IMR-90 (cell line): ENCODE results near the gene COL17A1. TPM values are rescaled to one million over a fixed set of nuclear protein-coding genes. Genes with fewer than 3 reads are reported as not detected.

Experiments
- ATAC-seq: fragments of 200-7000 bp; cut with Tn5 transposase; 2 replicates; pipeline ENCODE4 v1.9.1; 2020; ENCODE audit warnings: low read depth, mild to moderate bottlenecking, moderate library complexity
- BruUV-seq: library from RNA; stranded (reverse); fragments of 400-500 nt; replicated peaks from 2 replicates; lab custom pipeline; 2021; lab: Mats Ljungman, UMichigan
- CTCF ChIA-PET: fragments of 300-600 bp; formaldehyde crosslinking; extraction: SDS; loops from one replicate; lab custom pipeline; 2021; ENCODE audit warnings: antibody characterized with exemption; lab: Yijun Ruan, JAX
- POLR2A ChIA-PET: fragments of 300-600 bp; sonication (Branson Sonifier 250); formaldehyde crosslinking; loops from one replicate; lab custom pipeline; 2022; ENCODE audit warnings: antibody characterized with exemption; ENCODE audit not compliant: unreplicated experiment; lab: Charles Lee
- DNase-seq: peaks from one replicate; pipeline ENCODE4 v3.0.0; 2013
- H2AFZ ChIP-seq: replicated peaks from 2 replicates; pipeline ENCODE3; 2013; ENCODE audit warnings: low read length, mild to moderate bottlenecking; ENCODE audit not compliant: poor library complexity
- H2AK5ac ChIP-seq: 2 replicates; pipeline ENCODE4 v1.6.1; 2013; ENCODE audit warnings: low read depth, low read length, inconsistent platforms
- H2AK9ac ChIP-seq: replicated peaks from 2 replicates; pipeline ENCODE3; 2013; ENCODE audit warnings: mild to moderate bottlenecking, low read depth, low read length, moderate library complexity; ENCODE audit not compliant: poor library complexity
- H2BK120ac ChIP-seq: 2 replicates; pipeline ENCODE4 v1.6.1; 2013; ENCODE audit warnings: low read depth, low read length, inconsistent platforms
- H2BK15ac ChIP-seq: 3 replicates; pipeline ENCODE4 v1.6.1; 2013; ENCODE audit warnings: low read depth, low read length, inconsistent platforms
- H2BK20ac ChIP-seq: 2 replicates; pipeline ENCODE4 v1.6.1; 2013; ENCODE audit warnings: low read depth, mild to moderate bottlenecking, inconsistent platforms, low read length, moderate library complexity
- H2BK5ac ChIP-seq: 2 replicates; pipeline ENCODE4 v1.6.1; 2013; ENCODE audit warnings: mild to moderate bottlenecking, low read depth, low read length, inconsistent platforms; ENCODE audit not compliant: poor library complexity, severe bottlenecking
- H3K14ac ChIP-seq: replicated peaks from 2 replicates; pipeline ENCODE4 v1.6.1; 2013; ENCODE audit warnings: low read depth, low read length, inconsistent platforms
- H3K18ac ChIP-seq: 2 replicates; pipeline ENCODE4 v1.6.1; 2013; ENCODE audit warnings: low read depth, low read length, control low read depth
- H3K23ac ChIP-seq: 2 replicates; pipeline ENCODE4 v1.6.1; 2013; ENCODE audit warnings: low read depth, low read length, inconsistent platforms
- H3K27ac ChIP-seq: 2 replicates; pipeline ENCODE4 v1.5.1; 2013; ENCODE audit warnings: mild to moderate bottlenecking, control low read depth, low read length; ENCODE audit not compliant: insufficient read depth
- H3K27me3 ChIP-seq: 2 replicates; pipeline ENCODE4 v1.6.1; 2013; ENCODE audit warnings: low read length; ENCODE audit not compliant: control insufficient read depth, insufficient read depth
- H3K36me3 ChIP-seq: 2 replicates; pipeline ENCODE4 v1.6.1; 2013; ENCODE audit warnings: low read length, mixed read lengths; ENCODE audit not compliant: control insufficient read depth, insufficient read depth
- H3K4ac ChIP-seq: 2 replicates; pipeline ENCODE4 v1.6.1; 2013; ENCODE audit warnings: low read depth, low read length, inconsistent platforms
- H3K4me1 ChIP-seq: 2 replicates; pipeline ENCODE4 v1.6.1; 2013; ENCODE audit warnings: low read length, mixed read lengths; ENCODE audit not compliant: control insufficient read depth, insufficient read depth
- H3K4me2 ChIP-seq: 2 replicates; pipeline ENCODE4 v1.6.1; 2013; ENCODE audit warnings: low read depth, mild to moderate bottlenecking, control low read depth, low read length, moderate library complexity
- H3K4me3 ChIP-seq: 2 replicates; pipeline ENCODE4 v1.5.1; 2013; ENCODE audit warnings: low read depth, mild to moderate bottlenecking, control low read depth, low read length, moderate library complexity; ENCODE audit not compliant: insufficient read depth
- H3K56ac ChIP-seq: 2 replicates; pipeline ENCODE4 v1.6.1; 2013; ENCODE audit warnings: low read length, inconsistent platforms; ENCODE audit not compliant: insufficient read depth; ENCODE audit errors: extremely low read depth
- H3K79me1 ChIP-seq, 2 experiments: 2 replicates each; pipeline ENCODE4 v1.6.1; 2013; ENCODE audit warnings: low read length in 2 of 2, inconsistent platforms in 1 of 2, low read depth in 1 of 2
- H3K9ac ChIP-seq: 2 replicates; pipeline ENCODE4 v1.6.1; 2013; ENCODE audit warnings: low read depth, low read length, control low read depth
- H3K9me1 ChIP-seq: 2 replicates; pipeline ENCODE4 v1.6.1; 2013; ENCODE audit warnings: low read length, inconsistent platforms; ENCODE audit not compliant: insufficient read depth
- H3K9me3 ChIP-seq: 2 replicates; pipeline ENCODE4 v1.6.1; 2013; ENCODE audit warnings: low read length; ENCODE audit not compliant: control insufficient read depth, insufficient read depth
- H4K20me1 ChIP-seq: 2 replicates; pipeline ENCODE4 v1.6.1; 2013; ENCODE audit warnings: low read length, inconsistent platforms; ENCODE audit not compliant: insufficient read depth
- H4K5ac ChIP-seq: 2 replicates; pipeline ENCODE4 v1.6.1; 2013; ENCODE audit warnings: mild to moderate bottlenecking, low read depth, low read length, control low read depth
- H4K8ac ChIP-seq, 2 experiments: 2 replicates each; pipeline ENCODE4 v1.6.1; 2013; ENCODE audit warnings: low read depth in 2 of 2, low read length in 2 of 2, control low read depth in 1 of 2, inconsistent platforms in 1 of 2
- H4K91ac ChIP-seq: 2 replicates; pipeline ENCODE4 v1.6.1; 2013; ENCODE audit warnings: low read depth, low read length, inconsistent platforms; ENCODE audit not compliant: insufficient read depth
- CTCF ChIP-seq: conservative IDR thresholded peaks from 2 replicates; pipeline ENCODE4 v1.5.1; 2012; ENCODE audit warnings: mild to moderate bottlenecking, low read depth, low read length, improper control_type of control experiment
- FOS ChIP-seq: fragments of 150-350 bp; IDR thresholded peaks from 2 replicates; pipeline ENCODE4 v1.6.1; 2016; ENCODE audit warnings: low read depth, low read length
- NFE2L2 ChIP-seq: fragments of 150-350 bp; IDR thresholded peaks from 2 replicates; pipeline ENCODE4 v1.6.1; 2016; ENCODE audit warnings: low read depth, mild to moderate bottlenecking, low read length
- POLR2A ChIP-seq: IDR thresholded peaks from 2 replicates; pipeline ENCODE4 v1.6.1; 2012; ENCODE audit warnings: mild to moderate bottlenecking, low read depth, low read length
- RAD21 ChIP-seq: IDR thresholded peaks from 2 replicates; pipeline ENCODE4 v1.6.1; 2012; ENCODE audit warnings: low read length, improper control_type of control experiment
- USF2 ChIP-seq: fragments of 150-350 bp; IDR thresholded peaks from 2 replicates; pipeline ENCODE4 v1.6.1; 2017; ENCODE audit warnings: mild to moderate bottlenecking, antibody characterized with exemption, low read length, low read depth
- WGBS, 2 experiments: methylation state at CpG; one replicate each; pipeline versions ENCODE4 v1.1.5 to v1.1.7; 2013; ENCODE audit warnings: missing lambda C conversion rate in 2 of 2; ENCODE audit not compliant: insufficient read length in 1 of 2; ENCODE audit errors: extremely low coverage in 2 of 2; 5-methylcytosine and 5-hydroxymethylcytosine counted together
- dilution Hi-C: fragments of 300-500 bp; cut with HindIII; formaldehyde crosslinking; loops from one replicate; pipeline ENCODE4 v1.14.3; 2018; ENCODE audit warnings: low sequenced_read_pairs; ENCODE audit not compliant: unreplicated experiment
- in situ Hi-C: fragments of 300-500 bp; cut with MboI; formaldehyde crosslinking; loops from 3 replicates; pipeline ENCODE4 v1.14.3; 2019; ENCODE audit warnings: low sequenced_read_pairs, inconsistent platforms, mixed read lengths
- intact Hi-C: fragments of 100-400 bp; cut with micrococcal nuclease; formaldehyde crosslinking; loops from 2 replicates; pipeline ENCODE4 v1.10.0; 2022
- polyA plus RNA-seq, 3 experiments: library from polyadenylated mRNA; depleted of rRNA; stranded (reverse); fragments of >200 nt; gene quantifications; 2 replicates each; pipeline ENCODE4 v1.2.3, GENCODE V29; 2012; ENCODE audit warnings: low replicate concordance in 1 of 3
- total RNA-seq: library from RNA; depleted of rRNA; stranded (reverse); fragments of >200 nt; gene quantifications from 2 replicates; pipeline ENCODE4 v1.2.3, GENCODE V29; 2012

Gene COL17A1
- total and polyA plus RNA-seq, 2 of the 4 experiments (the other 2 are of a cell fraction): 0.14 to 0.18 TPM

- no peak for ATAC-seq
- Histone ChIP-seq H2BK20ac (no peak overlapping the region), H3K27ac (no peak overlapping the region), H3K4me3 (no peak overlapping the region), H3K4me2 (no peak overlapping the region), H3K36me3 (peaks cover 3% of the 10 kb centered on the region; the same call in 1 of the 2 replicates), H3K4me1 (no peaks in the 10 kb centered on the region), H3K56ac (no peak overlapping the region), H4K5ac (no peak overlapping the region), H4K91ac (no peak overlapping the region), H3K27me3 (no peaks in the 10 kb centered on the region), H2BK5ac (no peak overlapping the region), H3K9me3 (no peaks in the 10 kb centered on the region), H3K23ac (no peak overlapping the region), H3K9ac (no peak overlapping the region), H4K20me1 (no peaks in the 10 kb centered on the region), H2BK15ac (no peak overlapping the region), H2AK9ac (no peak overlapping the region), H3K18ac (no peak overlapping the region), H4K8ac (no peak overlapping the region), H3K9me1 (peaks cover 16% of the 10 kb centered on the region; the same call in 1 of the 2 replicates), H2BK120ac (no peak overlapping the region), H3K79me1 (no peaks in the 10 kb centered on the region), H3K14ac (no peak overlapping the region), H3K4ac (no peak overlapping the region), H2AK5ac (no peak overlapping the region), H2AFZ (no peak overlapping the region)
- dilution Hi-C loops: no loop called here
- in situ Hi-C loops: no loop called here
- ChIA-PET POLR2A (no interaction called here), CTCF (interaction anchor here (0.7 kb wide), 1 partner anchor 269 kb away, joined by 3 read pairs; no protein-coding TSS in a partner anchor)
- BruUV-seq: no TSS peak
- WGBS, 2 experiments: 82% methylated on average over 11 of the region's 16 CpGs; no CpG with 5 or more reads in 1 of the 2 experiments
- TF ChIP-seq FOS (no peak), NFE2L2 (no peak), POLR2A (no peak), USF2 (no peak), RAD21 (no peak), CTCF (no peak)
- DNase-seq: no peak
- intact Hi-C loops: no loop called here
Observed at GRCh38 chr10:104037261-104037951, 48.3 kb downstream of the COL17A1 start.
